Mucosa of descending colon (tissue), 3 donors: ENCODE measurements around the gene ABCA3. TPM values are rescaled to one million over a fixed set of nuclear protein-coding genes. Genes with fewer than 3 reads are reported as not detected.

Experiments used
- ATAC-seq: fragments of 200-7000 bp; cut with Tn5 transposase; one replicate; pipeline ENCODE4 v1.9.1; 2020; ENCODE audit warnings: mild to moderate bottlenecking, moderate library complexity
- DNase-seq, 3 donors: peaks; one replicate each; pipeline ENCODE4 v3.0.0-alpha.2; 2020
- H3K36me3 ChIP-seq: fragments of 200-600 bp; one replicate; pipeline ENCODE4 v1.8.0; 2021; ENCODE audit warnings: low read depth, mild to moderate bottlenecking
- H3K4me1 ChIP-seq: fragments of 200-600 bp; one replicate; pipeline ENCODE4 v1.8.0; 2021; ENCODE audit warnings: low read depth, mild to moderate bottlenecking
- H3K4me3 ChIP-seq: fragments of 200-600 bp; one replicate; pipeline ENCODE4 v1.8.0; 2021; ENCODE audit warnings: mild to moderate bottlenecking
- H3K9me3 ChIP-seq: fragments of 200-600 bp; one replicate; pipeline ENCODE4 v1.8.0; 2021; ENCODE audit warnings: mild to moderate bottlenecking
- CTCF ChIP-seq: fragments of 200-600 bp; IDR thresholded peaks from one replicate; pipeline ENCODE4 v1.8.0; 2022; ENCODE audit warnings: antibody characterized with exemption, mild to moderate bottlenecking
- intact Hi-C, 2 donors: fragments of 100-400 bp; cut with DNase I in 1 of 2; cut with micrococcal nuclease in 1 of 2; formaldehyde crosslinking; loops; one replicate each; pipeline versions ENCODE4 v1.11.0 to v1.11.1; 2022; cut with DNase I, micrococcal nuclease
- total RNA-seq, 3 donors: library from RNA; stranded (reverse); fragmentation: NEBNext Ultra II Directional in 2 of 3; extraction: Animal tissue kit (Norgen Biotek cat#: 25700) in 2 of 3; gene quantifications; one replicate each; pipeline versions ENCODE4 v1.2.1 to v1.2.4, GENCODE V29; 2021 to 2023
- donor health status: DM: no; HTN: no; CAD: no; lungs with moderate emphysema.
- donor health status: DM: no; HTN: no; CAD: no.
- donor health status: DM: no; HTN: yes; CAD: no.

The ABCA3 gene
- total RNA-seq, 3 donors from 2014 or later = 3.0 to 13.5 (median 3.4) TPM

- DNase-seq = no peak
- no peak for ATAC-seq
- no peak overlapping the region for H3K4me3 ChIP-seq
- TF ChIP-seq CTCF = no peak
- H3K9me3 ChIP-seq = no peaks in the 10 kb centered on the region
- intact Hi-C loops = no loop called here
- no peaks in the 10 kb centered on the region for H3K4me1 ChIP-seq
- H3K36me3 ChIP-seq = no peaks in the 10 kb centered on the region
Observed at GRCh38 chr16:2371421-2371820, 30.9 kb upstream of the ABCA3 start.

GRCh38 chr16:2370721-2371120 is 30.2 kb upstream of the ABCA3 start:
- Histone ChIP-seq H3K36me3 (no peaks in the 10 kb centered on the region), H3K4me1 (no peaks in the 10 kb centered on the region), H3K4me3 (no peak overlapping the region), H3K9me3 (no peaks in the 10 kb centered on the region)
- no peak for TF ChIP-seq CTCF
- intact Hi-C loops = no loop called here
- ATAC-seq (no peak), DNase-seq (no peak)

- Histone ChIP-seq H3K9me3 (no peaks in the 10 kb centered on the region), H3K4me3 (no peak overlapping the region), H3K4me1 (no peaks in the 10 kb centered on the region), H3K36me3 (no peaks in the 10 kb centered on the region)
- no peak for ATAC-seq
- TF ChIP-seq CTCF = no peak
- DNase-seq = no peak
- intact Hi-C loops = no loop called here
Observed at GRCh38 chr16:2366660-2367309, 26.3 kb upstream of the ABCA3 start.

GRCh38 chr16:2365397-2366294 is 25.1 kb upstream of the ABCA3 start:
- Histone ChIP-seq H3K4me3 (no peak overlapping the region), H3K9me3 (no peaks in the 10 kb centered on the region), H3K4me1 (no peaks in the 10 kb centered on the region), H3K36me3 (no peaks in the 10 kb centered on the region)
- DNase-seq (no peak), ATAC-seq (no peak)
- intact Hi-C loops = no loop called here
- no peak for TF ChIP-seq CTCF

GRCh38 chr16:2364638-2365210 is 24.2 kb upstream of the ABCA3 start:
- Histone ChIP-seq H3K9me3 (no peaks in the 10 kb centered on the region), H3K4me3 (no peak overlapping the region), H3K36me3 (no peaks in the 10 kb centered on the region), H3K4me1 (no peaks in the 10 kb centered on the region)
- ATAC-seq (no peak), DNase-seq (no peak)
- no peak for TF ChIP-seq CTCF
- intact Hi-C loops = no loop called here
